Skin of body (tissue), 2 donors: Measurements from ENCODE around the gene FRMD6. TPM values are rescaled to one million over a fixed set of nuclear protein-coding genes. Genes with fewer than 3 reads are reported as not detected.

ENCODE experiments used
- DNase-seq: peaks from one replicate; lab custom pipeline; 2025; lab: John Stamatoyannopoulos, UW
- total RNA-seq: library from RNA; depleted of rRNA; stranded (reverse); fragments of >200 nt; gene quantifications from one replicate; pipeline ENCODE4 v1.2.3, GENCODE V29; 2014

The FRMD6 gene
- total RNA-seq, 1 donor from 2014 or later, result 109 TPM

DNA sequence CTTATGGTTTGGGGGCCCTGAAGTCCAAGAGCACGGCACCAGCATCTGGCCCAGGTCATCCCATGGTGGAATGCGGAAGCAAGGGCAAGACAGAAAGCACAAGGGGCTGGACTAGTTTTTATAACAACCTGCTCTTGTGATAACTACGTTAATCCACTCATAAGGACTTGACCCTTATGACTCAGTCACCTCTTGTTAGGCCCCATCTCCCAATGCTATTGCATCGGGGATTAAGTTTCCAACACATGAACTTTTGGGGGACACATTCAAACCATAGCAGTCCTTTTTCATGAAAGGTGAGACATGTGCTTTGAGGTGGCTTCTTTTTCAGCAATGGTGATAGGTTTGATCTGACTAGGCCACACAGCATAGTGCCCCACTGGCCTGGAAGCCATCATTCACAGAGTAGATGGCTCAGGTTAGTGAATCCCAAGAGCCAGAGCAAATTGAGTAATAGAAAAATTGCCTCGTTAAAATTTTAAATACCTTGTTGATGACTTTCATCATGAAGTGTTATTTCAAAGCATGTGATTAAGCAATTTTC is 12.1 kb downstream of the FRMD6 start:
- DNase-seq, result no peak

DNA sequence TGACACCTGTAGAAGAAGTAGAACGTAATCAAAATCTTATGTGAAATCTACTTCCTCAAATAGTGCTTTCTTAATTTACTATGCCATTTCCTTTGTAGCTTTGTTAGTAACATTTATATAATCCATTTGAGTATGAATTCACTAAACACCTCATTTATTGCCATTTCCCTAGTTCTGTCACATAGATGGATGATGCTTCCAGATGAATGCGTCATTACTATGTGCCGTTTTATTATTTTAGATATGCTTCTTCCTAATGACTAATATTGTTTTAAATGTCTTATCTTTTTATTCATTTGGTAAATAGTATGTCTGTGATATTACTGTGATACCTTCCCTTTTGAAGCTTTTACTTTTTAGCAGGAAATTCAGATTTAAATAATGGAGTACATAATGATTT is 14.4 kb downstream of the FRMD6 start:
- DNase-seq, result no peak

DNA sequence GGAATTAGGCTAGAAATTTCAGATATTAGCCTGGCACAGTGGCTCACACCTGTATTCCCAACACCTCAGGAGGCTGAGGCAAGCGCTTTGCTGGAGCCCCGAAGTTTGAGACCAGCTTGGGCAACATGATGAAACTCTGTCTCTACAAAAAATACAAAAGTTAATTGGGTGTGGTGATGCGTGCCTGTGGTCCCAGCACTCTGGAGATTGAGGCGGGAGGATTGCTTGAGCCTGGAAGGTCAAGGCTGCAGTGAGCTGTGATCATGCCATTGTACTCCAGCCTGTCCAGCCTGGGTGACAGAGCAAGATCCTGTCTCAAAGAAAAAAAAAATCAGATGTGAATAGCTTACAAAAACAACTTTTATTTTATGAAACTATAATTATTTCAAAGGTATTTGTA is 15.1 kb downstream of the FRMD6 start:
- DNase-seq, result no peak

- DNase-seq, result no peak
Observed at GRCh38 chr14:51668870-51669269, 17.2 kb downstream of the FRMD6 start.

DNA sequence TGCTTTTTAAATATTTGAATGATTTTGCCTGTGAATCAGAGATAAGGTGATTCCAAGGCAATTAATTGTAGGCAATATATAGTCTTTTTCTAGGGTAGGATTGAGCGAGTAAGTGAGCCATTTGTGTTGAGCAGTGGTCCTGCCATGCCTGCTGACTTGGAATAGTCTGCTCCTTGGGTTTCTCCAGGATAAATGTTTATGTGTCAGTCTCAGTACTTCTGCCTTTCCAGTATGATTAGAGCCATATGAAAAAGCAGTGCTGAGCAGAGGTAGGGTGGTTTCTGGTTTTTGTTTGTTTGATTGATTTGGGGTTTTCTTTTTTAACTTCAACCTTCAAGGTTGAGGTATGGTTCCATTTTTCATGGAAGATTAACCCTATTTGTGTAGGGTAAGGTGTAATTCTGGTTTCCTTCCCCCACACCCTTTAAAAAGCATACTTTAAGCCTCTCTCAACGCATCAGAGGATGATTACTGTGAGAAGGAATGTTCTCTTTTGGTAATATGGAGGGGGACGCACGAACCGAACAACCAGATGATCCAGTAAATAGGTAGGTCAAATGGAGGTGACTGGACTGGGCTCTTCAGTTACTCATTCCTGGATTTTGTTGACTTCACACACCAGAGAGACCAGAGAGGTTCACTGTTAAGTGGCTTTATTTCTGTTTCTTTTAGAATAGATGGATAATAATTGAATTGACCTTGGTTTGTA is 22.7 kb downstream of the FRMD6 start:
- DNase-seq, result no peak

GRCh38 chr14:51676549-51676948 is 24.8 kb downstream of the FRMD6 start:
- no peak for DNase-seq

DNA sequence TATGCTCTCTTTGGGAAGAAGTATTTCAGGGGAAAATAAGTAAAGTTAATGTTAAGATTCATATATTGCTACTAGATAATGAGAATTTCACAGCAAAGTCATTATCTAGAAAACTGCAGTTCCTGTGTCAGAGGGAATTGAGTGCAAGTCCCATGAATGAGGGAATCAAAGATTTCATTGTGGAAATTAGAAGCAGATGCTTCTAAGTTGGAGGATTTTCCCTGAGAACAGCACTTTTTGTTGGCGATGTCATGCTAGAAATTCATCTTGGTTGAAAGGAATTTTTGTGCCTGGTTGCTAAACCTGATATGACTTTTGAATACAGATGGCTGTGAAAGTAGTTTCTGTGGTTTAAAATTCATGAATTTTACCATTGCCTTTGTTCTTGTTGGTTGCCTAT is 25.6 kb downstream of the FRMD6 start:
- DNase-seq, result peak; percentile 88

DNA sequence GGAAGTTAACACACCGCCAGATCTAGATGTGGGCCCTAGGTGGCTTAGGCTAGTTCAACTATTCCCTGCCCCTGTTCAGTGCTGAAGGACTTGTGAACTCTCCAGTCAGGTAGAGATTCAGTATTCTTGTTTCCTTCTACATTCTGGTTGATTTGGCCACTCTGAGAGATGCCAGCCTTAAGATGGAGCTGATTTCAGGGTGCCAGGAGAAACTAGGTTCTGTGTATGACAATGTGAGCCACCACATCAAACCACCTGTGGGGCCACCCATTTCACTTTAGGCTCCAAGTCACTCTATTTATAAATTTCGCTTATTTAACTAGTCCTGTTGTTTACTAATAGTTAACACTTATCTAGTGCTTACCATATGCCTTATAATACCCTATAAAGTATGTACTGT is 26.0 kb downstream of the FRMD6 start:
- DNase-seq, result no peak

DNA sequence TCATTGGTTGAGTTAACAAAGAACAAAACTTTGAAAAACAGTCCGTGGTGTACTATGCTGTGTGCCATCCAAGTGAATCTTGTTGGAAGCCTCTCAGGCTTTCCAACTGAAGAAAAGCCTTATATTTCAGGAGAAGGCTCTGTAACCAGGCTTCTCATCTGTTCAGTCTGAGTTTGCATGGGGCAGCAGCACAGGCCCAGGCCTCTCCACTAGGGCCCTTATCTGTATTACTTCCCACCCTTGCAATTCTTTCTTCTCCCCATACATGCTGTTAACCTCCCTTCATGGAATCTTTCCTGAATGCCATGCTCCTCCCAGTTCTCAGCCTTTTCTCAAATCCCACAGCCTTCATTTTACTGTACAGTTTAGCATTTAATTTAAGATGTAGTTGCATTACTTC is 28.3 kb downstream of the FRMD6 start:
- no peak for DNase-seq

DNA sequence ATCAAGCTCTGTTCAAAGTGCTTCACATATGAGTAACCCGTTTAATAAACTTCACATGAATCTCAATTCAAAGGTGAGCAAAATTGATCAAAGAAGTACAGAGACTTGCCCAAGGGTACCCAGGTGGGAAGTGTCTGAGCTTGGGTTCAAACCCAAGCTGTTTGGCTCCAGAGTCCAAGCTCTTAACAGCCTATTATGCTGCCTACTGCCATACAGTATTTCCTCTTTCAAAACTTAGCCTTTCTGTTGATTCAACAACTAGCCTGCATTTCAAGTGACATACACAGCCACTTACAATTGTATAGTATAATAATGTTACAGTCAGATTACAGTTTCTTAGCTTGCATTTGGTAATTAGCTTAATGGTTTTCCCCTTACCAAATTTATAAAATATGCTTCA is 29.7 kb downstream of the FRMD6 start:
- no peak for DNase-seq

GRCh38 chr14:51682411-51682810 is 30.7 kb downstream of the FRMD6 start:
- peak; percentile 33 for DNase-seq

- no peak for DNase-seq
Observed at GRCh38 chr14:51684760-51685159, 33.0 kb downstream of the FRMD6 start.

DNA sequence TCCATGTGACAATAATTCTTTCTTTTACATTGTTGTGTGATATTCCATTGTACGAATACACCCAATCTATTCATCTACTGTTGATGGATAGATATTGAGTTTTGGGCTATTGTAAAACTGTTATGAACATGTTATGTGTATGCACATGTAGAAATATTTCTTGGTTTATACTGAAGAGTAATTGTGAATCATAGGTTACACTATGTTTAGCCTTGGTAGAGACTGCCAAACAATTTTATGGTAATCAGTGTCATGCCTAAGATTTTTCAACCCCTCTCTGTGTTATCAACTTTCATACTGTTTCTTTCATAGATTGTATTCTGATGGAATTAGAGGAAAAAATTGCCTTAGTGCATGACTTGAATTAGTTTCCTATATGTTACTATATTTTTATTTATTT is 39.5 kb downstream of the FRMD6 start:
- no peak for DNase-seq

DNA sequence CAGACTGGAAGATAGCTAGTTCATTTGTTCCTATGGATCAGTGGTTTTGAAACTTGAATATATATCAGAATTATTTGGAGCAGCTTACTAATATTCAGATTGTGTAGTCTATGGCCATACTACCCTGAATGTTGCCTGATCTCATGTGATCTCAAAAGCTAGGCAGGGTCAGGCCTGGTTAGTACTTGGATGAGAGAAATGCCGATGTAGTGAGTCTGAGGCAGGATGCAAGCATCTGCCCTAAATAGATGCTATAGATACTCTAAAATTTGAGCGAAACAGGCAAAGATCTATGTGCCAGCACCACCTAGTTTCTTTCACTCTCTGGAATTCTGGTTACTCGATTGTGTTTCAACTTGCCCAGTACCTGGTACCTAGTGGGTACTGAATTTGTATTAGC is 40.9 kb downstream of the FRMD6 start:
- DNase-seq, result no peak

DNA sequence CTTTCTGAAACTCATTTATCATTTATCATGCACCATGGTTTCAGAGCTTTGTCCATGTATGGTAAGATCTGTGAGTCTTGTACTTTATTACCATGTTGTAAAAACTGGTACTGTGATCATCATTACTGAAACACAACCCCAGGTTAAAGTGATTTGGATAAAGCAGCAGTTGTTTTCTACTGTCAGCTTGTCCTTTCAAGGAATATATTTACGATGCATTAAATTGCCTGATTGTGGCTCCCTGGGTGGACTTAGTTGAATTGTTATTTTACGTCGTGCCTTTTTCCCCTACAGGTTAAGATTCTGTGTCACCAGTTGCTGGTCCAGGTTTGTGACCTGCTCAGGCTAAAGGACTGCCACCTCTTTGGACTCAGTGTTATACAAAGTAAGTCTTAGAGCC is 46.1 kb downstream of the FRMD6 start:
- no peak for DNase-seq

DNA sequence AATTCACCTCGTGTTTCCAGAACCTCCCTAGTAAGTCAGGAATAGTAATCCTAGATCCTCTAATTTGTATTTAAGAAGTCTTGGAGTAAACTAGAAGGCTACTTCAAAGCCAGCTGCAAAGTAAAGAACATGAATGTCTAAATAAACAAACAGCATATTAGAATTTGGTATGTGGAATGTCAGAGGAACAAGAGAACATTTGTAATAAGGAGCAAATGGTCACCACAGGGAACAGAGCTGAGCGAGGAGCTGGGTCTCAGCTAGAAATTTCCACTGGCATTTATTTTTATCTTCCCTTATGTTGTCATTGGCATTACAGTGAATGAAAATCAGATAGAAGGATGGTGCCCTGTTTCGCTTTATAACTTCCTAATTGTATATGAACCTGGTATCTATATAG is 50.2 kb downstream of the FRMD6 start:
- DNase-seq, result peak; percentile 9

DNA sequence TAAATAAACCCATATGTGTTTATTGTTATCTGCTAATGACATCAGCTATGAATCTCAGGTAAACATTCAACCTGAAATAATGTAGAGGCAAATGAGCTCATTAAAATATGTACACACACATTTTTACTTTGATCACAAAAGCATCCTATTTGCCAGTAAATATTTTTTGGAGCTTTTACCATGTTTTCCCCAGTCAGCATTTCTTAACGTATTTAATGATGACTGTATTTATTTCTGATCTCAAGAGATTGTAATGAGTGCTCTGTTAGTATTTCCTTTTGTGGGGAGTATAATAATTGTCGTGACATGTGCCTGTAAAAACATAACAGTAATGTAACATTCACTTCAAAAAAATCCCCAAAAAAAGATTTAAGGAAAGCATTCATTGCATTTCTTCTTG is 52.1 kb downstream of the FRMD6 start:
- no peak for DNase-seq

GRCh38 chr14:51704545-51704944 is 52.8 kb downstream of the FRMD6 start:
- no peak for DNase-seq

DNA sequence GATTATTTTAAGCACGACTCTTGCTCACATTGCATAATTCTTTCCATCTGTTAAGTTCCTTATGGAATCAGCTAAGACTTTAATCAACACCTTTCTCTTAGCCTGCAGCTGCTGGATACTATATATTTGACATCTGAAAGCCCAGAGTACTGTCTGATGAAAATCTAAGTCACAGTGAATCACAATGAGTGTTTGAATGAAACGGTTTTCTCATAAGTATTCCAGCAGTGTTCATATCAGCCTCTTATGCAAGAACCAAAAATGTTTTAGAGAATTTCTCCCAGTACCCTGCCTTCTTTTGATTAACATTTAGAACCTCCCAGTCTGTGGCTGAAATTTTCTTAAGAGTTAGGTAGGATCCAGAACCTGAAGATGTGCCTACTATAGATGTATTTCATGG is 55.6 kb downstream of the FRMD6 start:
- no peak for DNase-seq

- no peak for DNase-seq
Observed at GRCh38 chr14:51711505-51711904, 59.8 kb downstream of the FRMD6 start.

GRCh38 chr14:51715250-51715649 is 63.5 kb downstream of the FRMD6 start:
- no peak for DNase-seq

DNA sequence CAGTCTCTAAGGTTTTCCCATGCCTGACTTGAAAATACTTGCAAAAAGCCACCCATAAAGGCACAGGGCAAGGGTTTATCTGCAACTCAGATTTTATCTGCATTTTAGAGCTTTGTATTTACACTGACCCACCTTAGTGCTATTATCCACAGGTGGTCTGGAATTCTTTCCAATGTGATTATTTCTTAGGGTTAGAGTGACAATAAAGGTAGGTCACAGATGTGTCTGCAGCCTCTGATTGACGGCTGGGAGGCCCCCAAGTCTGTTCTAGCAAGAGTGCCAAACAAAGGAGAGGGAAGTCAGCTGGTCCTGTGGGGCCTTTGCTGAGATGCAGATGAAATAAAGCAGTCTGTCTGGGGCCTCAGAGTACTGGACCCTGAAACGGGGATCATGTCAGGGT is 64.0 kb downstream of the FRMD6 start:
- DNase-seq, result no peak

DNA sequence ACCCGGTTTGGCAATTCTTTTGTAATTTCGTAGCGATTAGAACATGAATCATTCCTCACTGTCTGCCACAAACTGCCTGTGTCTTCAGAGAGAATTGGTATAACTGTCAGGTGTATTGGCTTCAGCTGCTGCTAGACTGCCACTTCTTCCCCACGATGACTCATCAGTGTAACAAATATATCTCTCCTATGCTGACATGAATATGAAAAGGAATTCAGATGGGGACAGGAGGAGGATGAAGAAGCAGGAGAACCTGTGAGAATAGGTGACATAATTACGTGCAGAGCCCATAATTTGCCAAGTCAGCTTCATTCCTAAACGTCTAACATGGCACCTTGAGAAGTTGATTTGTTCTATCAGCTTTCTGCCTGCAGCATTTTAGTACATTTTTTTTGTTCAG is 64.9 kb downstream of the FRMD6 start:
- no peak for DNase-seq

DNA sequence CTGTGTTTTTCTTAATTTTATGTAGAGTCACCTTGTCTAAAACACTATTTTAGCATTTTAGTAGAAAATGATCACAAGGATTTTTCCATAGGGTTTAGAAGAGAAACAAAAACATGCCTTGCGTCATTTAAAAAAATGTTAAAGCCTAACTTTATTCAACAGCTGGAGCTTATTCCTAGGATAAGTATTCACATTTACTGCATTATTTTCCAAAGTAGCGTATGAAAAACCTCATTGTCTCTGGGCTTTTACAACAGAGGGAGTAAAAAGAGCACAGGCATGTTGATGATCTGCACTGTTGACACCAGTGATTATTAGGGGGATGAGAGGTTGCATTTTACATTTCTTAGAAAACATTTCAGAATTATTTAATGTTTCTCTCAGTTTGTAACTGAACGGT is 66.1 kb downstream of the FRMD6 start:
- DNase-seq, result peak; percentile 2
